GM12892 (cell line): ENCODE data around the gene SNRPD2.
"Not testable (repeated sequence)": the region's sequence is repeated elsewhere in the genome, so short reads cannot be mapped to it uniquely, and the experiment has no call there.

Source experiments
- DNase-seq: peaks from one replicate; pipeline ENCODE4 v3.0.0; 2011; ENCODE audit not compliant: insufficient read length
- FAIRE-seq: peaks from 2 replicates; lab custom pipeline; 2011; peaks lifted over from hg19 to GRCh38; lab: Jason Lieb, UNC
- POLR2A ChIP-seq: IDR thresholded peaks from 2 replicates; pipeline ENCODE4 v1.6.1; 2011; ENCODE audit warnings: low read depth, low read length, control low read depth
- POLR2AphosphoS5 ChIP-seq: IDR thresholded peaks from 2 replicates; pipeline ENCODE4 v1.6.1; 2011; ENCODE audit warnings: low read depth, low read length, control low read depth
- TAF1 ChIP-seq: IDR thresholded peaks from 2 replicates; pipeline ENCODE4 v1.6.1; 2011; ENCODE audit warnings: low read depth, mild to moderate bottlenecking, control low read depth, low read length, borderline replicate concordance

The SNRPD2 gene

DNA sequence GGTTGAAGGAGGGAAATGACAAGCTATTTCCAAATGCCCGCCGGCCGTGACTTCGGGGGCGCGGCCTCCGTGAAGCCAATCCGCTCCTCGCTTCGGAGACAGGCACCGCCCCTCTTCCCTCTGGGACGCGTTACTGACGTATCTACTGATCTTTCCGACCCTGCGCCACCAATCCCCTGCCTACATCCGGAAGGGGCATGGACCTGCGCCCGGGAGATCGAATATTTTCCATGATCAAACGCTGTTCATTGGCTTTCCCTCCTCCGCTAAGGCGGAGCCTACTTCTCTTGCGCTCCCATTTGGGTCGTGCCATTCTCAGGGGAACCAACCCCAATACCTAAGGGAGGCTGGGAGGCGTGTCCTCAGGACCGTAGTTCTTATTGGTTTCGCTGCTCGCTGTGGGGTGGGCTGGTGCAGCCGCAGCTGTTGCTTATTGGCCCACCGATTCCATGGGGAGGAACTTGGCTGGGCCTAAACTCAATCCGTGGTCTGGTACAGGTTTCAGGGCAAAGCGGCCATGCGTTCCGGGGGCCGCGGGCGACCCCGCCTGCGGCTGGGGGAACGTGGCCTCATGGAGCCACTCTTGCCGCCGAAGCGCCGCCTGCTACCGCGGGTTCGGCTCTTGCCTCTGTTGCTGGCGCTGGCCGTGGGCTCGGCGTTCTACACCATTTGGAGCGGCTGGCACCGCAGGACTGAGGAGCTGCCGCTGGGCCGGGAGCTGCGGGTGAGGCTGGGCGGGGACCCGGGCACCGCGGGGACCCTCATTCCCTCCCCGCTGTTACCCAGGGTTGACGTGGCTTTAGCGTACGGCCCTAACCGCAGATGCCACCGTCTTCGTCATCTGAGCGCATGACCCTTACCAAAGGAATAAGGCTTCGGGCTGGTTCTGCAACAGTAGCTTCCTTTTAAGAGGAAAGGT lies 693 bp upstream of the SNRPD2 start, which contains the start of gene QPCTL:
Gene QPCTL, plus strand, starts transcription at position 480 of the 919 bp plus-strand sequence. Its CDS starts 38 bp downstream, at position 518.
- FAIRE-seq (peak; percentile 99), DNase-seq (peak; percentile 94)
- TF ChIP-seq POLR2A (peak; percentile 91), POLR2AphosphoS5 (peak; percentile 82), TAF1 (0 out of 2 replicates have a peak, but pooled peaks have one; percentile 31)

DNA sequence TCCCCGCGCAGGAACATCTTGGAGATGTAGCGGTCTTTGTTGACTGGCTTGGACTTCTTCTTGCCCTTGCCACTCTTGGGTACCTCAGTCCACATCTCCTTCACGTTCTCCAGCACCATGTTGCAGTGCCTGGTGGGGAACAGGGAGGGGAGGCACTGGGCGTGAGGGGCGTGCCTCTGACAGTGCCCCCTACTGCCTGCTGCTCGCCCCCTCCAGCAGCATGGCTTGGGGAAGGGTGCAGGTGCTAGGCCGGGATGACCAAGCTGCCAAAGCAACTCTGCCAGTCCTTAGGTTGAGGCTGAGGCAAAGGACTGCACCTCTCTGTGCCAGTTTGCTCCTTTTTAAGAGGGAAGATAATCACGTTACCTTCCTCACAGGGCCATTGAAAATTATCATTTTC lies 4.2 kb downstream of the SNRPD2 start:
- TF ChIP-seq POLR2A (peak; percentile 35; the same call in 1 of the 2 replicates), POLR2AphosphoS5 (no peak)
- FAIRE-seq (no peak), DNase-seq (no peak)

DNA sequence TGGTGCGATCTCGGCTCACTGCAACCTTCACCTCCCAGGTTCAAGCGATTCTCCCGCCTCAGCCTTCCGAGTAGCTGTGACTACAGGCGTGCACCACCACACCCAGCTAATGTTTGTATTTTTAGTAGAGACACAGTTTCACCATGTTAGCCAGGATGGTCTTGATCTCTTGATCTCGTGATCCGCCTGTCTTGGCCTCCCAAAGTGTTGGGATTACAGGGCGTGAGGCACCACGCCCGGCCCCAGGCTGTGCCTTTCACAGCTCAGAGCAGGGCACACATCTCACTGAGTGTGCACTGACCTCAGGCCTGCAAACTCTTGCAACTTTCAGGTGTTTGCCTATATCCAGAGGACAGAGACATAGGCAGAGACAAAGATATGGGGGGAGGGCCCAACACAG lies 6.7 kb downstream of the SNRPD2 start:
- FAIRE-seq, DNase-seq: not testable (repeated sequence)

DNA sequence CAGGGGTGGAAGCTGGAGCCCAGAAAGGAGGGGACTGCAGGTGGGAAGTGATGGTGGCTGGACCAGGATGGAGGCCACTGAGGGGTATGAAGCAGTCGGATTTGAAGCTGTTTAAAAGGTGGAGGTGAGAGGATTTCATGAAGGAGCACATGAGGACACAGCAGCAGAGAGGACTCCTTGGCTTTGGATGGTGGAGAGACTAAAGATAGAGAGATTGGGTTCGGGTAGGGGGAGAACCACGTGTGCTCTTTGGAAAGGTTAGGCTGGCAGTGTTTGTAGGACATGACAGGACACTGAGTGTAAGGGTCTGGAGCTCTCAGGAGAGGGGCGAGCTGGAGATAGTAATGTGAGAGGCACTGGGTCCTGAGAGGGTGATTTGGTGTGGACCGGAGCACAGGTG lies 8.8 kb downstream of the SNRPD2 start:
- TF ChIP-seq POLR2A (no peak), POLR2AphosphoS5 (no peak), TAF1 (no peak)
- DNase-seq (no peak), FAIRE-seq (no peak)

DNA sequence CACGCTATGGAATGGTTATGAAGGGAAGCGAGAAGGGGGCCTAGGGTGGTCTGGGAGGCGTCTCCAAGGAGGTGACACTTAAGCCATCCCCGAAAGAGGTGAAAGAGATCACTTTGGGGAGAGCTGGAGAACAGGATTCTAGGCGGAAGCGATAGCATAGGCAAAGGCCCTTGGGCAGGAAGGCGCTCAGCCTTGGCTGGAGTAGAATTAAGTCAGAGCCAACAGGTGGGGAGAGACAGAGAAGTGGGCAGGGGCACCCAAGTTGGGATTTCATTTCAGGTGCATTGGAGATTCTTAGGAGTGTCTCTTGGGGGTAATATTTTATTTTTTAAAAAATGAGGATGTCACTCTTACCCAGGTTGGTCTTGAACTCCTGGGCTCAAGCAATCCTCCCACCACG lies 9.6 kb downstream of the SNRPD2 start:
- no peak for DNase-seq
- TF ChIP-seq POLR2AphosphoS5, result no peak
- TF ChIP-seq POLR2A, result no peak
- no peak for TF ChIP-seq TAF1
- FAIRE-seq, result no peak

DNA sequence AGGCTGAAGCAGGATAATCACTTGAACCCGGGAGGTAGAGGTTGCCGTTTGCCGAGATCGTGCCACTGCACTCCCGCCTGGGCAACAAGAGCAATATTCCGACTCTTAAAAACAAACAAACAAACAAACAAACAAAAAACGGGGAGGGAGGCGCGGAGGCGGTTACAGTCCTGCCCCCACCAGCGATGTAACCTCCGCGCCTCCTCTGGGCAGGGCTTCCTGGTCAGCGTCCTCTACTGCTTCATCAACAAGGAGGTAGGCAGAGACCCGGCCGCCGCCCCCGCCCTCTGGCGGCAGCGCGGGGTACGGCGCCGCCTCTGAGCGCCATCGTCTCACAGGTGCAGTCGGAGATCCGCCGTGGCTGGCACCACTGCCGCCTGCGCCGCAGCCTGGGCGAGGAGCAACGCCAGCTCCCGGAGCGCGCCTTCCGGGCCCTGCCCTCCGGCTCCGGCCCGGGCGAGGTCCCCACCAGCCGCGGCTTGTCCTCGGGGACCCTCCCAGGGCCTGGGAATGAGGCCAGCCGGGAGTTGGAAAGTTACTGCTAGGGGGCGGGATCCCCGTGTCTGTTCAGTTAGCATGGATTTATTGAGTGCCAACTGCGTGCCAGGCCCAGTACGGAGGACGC lies 10.2 kb downstream of the SNRPD2 start:
- TF ChIP-seq POLR2AphosphoS5 (no peak), POLR2A (no peak; the same call in 1 of the 2 replicates), TAF1 (no peak)
- FAIRE-seq (peak; percentile 93), DNase-seq (peak; percentile 85)

DNA sequence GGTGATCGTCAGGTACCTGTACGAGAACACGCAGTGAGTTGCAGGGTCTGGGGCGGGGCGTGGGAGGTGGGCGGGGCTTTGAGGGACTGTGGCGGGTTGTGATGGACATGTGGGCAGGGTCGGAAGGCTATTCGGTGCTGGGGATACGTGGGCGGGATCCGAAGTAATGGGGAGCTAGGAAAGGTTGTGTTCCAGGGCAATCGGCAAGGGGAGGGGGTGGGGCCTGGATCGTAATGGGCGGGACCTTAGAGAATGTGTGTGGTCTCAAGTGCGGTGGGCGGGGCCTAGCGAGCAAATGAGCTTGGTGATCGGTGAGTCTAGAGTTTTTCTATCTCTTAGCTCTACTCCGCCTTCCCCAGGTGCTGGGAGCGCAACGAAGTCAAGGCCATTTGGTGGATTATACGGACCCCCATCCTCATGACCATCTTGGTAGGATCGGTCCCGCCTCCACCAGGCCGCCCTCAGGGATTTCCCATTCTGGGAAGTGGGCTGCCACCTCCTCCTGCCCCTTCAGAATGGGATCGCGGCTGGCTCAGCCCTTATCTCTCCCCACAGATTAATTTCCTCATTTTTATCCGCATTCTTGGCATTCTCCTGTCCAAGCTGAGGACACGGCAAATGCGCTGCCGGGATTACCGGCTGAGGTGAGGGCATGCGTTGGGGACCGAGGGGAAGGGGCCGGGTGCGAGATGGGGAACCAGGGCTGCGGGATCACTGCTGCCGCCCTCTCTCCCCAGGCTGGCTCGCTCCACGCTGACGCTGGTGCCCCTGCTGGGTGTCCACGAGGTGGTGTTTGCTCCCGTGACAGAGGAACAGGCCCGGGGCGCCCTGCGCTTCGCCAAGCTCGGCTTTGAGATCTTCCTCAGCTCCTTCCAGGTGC lies 14.2 kb downstream of the SNRPD2 start:
- FAIRE-seq, result peak; percentile 91
- peak; percentile 86 for DNase-seq
- TF ChIP-seq POLR2AphosphoS5 (no peak), POLR2A (no peak), TAF1 (no peak)

DNA sequence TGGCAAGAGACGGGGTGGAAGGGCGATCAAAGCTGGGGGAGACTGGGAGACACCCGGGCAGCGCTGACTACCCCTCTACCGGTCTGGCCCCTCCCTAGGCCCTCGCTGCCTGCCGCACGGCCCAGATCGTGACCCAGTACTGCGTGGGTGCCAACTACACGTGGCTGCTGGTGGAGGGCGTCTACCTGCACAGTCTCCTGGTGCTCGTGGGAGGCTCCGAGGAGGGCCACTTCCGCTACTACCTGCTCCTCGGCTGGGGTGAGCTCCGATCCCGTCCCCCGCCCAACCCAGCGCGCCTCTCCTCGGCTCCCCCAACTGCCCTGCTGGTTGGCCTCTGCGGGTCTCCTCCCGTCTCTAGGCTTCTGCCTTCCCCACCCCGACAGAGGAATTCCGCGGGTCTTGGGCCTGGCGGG lies 14.9 kb downstream of the SNRPD2 start:
- FAIRE-seq (no peak), DNase-seq (peak; percentile 57)
- TF ChIP-seq TAF1, result no peak

DNA sequence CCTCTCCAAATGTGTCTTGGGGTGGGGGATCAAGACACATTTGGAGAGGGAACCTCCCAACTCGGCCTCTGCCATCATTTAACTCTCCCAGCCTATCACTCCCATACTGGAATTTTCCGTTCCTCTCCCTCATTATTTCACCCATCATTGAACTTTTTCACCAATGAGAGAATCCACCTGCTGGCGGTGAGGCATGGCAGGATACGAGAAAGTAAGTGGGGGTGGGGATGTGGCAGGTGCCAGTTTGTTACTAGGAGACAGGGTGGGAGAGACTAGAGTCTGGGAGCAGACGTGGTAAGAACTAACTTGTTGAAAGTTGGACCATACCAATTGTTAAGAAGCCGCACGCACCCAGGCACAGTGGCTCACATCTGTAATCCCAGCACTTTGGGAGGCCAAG lies 16.8 kb downstream of the SNRPD2 start:
- FAIRE-seq (no peak), DNase-seq (no peak)
- TF ChIP-seq TAF1 (no peak), POLR2A (no peak), POLR2AphosphoS5 (no peak)

DNA sequence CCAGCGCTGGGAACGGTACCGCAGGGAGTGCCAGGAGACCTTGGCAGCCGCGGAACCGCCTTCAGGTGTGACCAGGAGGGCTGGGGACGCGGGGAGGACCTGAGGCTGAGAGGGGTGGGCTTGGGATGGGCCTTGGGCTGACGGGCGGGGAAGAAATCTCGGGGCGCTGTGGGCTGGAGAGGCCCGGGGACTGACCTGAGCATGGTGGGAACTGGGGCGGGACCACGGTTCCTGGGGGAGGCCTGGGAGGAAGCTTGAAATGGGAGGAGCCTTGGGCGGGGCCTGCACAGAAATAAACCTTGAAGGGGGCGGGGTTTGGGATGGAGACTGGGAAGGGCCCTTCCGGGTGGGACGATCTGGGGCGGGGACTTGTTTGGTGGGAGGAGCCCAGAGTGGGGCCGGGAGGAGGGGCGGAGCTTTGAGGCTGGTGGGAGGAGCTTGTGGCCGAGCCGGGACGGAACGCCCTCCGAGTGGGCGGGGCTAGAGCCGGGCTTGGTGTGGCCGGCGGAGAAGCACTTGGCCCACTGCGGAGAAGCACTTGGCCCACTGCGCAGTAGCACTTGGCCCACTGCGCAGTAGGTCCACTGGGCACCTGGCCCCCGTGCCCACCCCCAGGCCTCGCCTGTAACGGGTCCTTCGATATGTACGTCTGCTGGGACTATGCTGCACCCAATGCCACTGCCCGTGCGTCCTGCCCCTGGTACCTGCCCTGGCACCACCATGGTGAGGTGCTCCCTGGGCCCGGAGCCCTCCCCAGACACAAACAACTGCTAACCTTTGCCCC lies 20.9 kb downstream of the SNRPD2 start:
- peak; percentile 92 for DNase-seq
- peak; percentile 84 for FAIRE-seq
- TF ChIP-seq POLR2AphosphoS5, result no peak
- no peak for TF ChIP-seq POLR2A
- TF ChIP-seq TAF1, result no peak

DNA sequence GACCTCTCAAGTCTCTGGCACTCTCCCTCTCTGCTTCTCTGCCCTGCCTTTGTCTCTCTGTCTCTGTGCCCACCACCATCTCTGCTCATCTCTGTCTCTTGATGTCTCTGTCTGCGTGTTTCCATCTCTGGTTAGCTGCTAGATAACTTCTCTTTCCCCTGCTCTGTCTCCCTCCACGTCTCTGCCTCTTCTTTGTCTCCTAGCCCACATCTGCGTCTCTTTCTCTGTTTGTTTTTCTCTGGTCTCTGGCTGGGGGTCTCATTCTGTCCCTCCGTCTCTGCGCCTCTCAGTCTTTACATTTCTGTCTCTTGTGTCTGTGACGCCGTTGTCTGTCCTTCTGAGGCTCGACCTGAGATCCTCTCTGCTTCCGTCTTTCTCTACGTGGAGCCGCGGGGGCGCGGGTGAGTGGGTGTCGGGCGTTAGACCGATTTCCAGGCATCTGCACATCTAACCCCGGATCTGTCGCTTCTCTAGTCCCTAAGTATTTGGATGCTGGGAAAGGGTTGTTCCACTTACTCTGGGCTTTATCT lies 23.3 kb downstream of the SNRPD2 start:
- no peak for DNase-seq
- no peak for TF ChIP-seq POLR2AphosphoS5
- TF ChIP-seq POLR2A, result no peak
- TF ChIP-seq TAF1, result no peak
- FAIRE-seq, result peak; percentile 9
